ENCODE results near the gene THSD7B. TPM values are rescaled to one million over a fixed set of nuclear protein-coding genes. Genes with fewer than 3 reads are reported as not detected.

Gene THSD7B
- total RNA-seq, 1 donor from 2014 or later = 0.45 TPM

- ATAC-seq (no peak), DNase-seq (no peak)
- intact Hi-C loops (cut with micrococcal nuclease) = no loop called here
Measured at GRCh38 chr2:137211761-137212160, 446.4 kb downstream of the THSD7B start.

DNA sequence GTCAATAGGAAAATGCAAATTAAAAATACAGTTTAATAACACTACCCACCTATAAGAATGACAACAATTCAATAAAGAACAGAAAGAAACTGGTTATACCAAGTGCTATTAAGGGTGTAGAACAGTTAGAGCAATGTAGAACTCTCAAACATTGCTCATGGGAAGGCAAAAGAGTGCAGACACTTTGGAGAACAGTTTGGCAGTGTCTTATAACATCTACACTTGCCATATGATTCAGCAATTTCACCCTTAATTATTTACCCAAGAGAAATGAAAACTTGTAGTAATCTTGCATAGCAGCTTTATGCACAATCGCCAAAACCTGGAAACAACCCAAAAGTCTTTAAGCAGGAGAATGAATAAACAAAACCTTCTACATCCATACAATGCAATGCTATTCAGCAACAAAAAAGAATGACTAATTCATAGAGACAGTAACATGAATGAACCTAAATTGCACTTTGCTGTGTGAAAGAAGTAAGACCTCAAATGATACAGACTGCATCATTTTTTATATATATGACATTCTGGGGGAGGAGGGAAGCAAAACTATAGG, 455.2 kb downstream of the THSD7B start:
- ATAC-seq = no peak
- intact Hi-C loops (cut with micrococcal nuclease) = no loop called here
- no peak for DNase-seq

- intact Hi-C loops (cut with micrococcal nuclease) = no loop called here
- DNase-seq (no peak), ATAC-seq (no peak)
Measured at GRCh38 chr2:137221797-137222492, 456.6 kb downstream of the THSD7B start.

DNA sequence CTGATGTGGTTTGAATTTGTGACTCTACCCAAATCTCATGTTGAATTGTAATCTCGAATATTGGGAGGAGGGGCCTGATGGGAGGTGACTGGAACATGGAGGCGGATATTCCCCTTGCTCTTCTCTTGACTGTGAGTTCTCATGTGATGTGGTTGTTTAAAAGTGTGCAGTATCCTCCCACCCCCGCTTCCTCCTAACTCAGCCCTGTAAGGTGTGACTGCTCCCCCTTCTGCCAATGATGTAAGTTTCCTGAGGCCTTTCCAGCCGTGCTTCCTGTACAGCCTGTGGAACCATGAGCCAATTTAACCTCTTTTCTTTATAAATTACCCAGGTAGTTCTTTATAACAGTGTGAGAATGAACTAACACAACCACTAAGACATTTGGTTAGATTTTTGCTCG, 458.4 kb downstream of the THSD7B start:
- intact Hi-C loops (cut with micrococcal nuclease) = no loop called here
- no peak for ATAC-seq
- no peak for DNase-seq

GRCh38 chr2:137228566-137228965, 463.2 kb downstream of the THSD7B start:
- no peak for ATAC-seq
- intact Hi-C loops (cut with micrococcal nuclease) = no loop called here

GRCh38 chr2:137229834-137230233, 464.5 kb downstream of the THSD7B start:
- intact Hi-C loops (cut with micrococcal nuclease) = no loop called here

More at GRCh38 chr2:137228566-137228965, 463.2 kb downstream of the THSD7B start:
- DNase-seq = no peak

DNA sequence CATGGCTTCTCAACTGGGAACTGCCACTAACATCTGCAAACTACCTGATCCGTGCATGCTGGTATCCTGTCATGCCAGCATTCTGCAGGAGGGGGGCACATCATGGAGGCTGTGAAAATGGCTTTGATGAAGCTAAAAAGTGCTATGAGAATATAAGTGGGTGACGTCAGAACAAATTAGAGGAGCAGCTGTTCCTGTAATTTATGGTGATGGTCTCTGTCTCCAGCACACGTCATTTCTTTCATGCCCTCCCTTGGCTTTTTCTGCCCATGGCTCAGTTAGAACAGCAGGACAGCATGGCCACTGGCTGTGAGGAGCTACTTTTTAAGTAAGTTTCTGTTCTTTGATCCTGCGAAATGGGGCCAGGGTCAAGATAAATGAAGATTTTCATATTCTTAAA, 466.3 kb downstream of the THSD7B start:
- DNase-seq (no peak), ATAC-seq (no peak)
- intact Hi-C loops (cut with micrococcal nuclease) = no loop called here

More at GRCh38 chr2:137229834-137230233, 464.5 kb downstream of the THSD7B start:
- DNase-seq (no peak), ATAC-seq (no peak)

DNA sequence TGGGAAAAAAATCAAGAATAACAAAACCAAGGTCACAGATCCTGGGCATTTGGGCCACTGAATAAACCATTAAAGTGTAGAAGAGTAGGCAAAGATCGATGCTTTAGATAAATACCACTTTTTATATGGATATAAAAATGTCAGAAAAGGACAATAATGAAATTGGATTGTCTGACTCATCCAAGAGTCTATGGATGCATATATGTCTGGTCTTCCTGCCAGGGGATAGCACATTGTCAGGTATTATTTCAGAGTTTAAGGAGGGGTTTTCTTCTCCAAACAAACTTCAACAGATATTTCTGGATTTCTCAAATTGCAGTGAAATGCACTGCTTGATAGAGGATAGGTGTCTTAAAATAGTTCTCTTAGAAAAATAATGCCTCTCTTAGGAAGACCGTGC, 466.7 kb downstream of the THSD7B start:
- DNase-seq (no peak), ATAC-seq (no peak)
- intact Hi-C loops (cut with micrococcal nuclease) = no loop called here

GRCh38 chr2:137233091-137233490, 467.7 kb downstream of the THSD7B start:
- DNase-seq = no peak
- ATAC-seq = no peak
- intact Hi-C loops (cut with micrococcal nuclease) = no loop called here

GRCh38 chr2:137237055-137237454, 471.7 kb downstream of the THSD7B start:
- intact Hi-C loops (cut with micrococcal nuclease) = no loop called here
- DNase-seq = no peak
- ATAC-seq = peak; percentile 17

DNA sequence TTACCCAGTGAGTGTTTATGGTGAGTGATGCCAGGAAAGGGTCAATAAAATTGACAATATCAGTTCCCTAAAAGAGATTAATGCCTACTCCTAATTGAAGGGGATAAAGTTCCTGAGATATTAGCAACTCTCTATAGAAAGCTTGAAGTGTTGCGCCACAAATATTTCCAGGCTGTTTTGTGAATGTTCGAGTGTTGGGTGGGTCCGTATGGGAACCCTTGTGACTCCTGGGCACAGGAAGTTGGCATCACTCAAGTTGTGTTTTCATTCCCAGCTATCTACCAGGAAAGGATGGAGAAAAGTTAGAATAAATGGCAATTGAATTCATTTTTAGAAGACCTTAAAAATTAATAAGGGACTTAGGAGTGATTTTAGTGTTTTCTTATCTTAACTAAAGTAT, 472.7 kb downstream of the THSD7B start:
- ATAC-seq (no peak), DNase-seq (no peak)
- intact Hi-C loops (cut with micrococcal nuclease) = no loop called here

DNA sequence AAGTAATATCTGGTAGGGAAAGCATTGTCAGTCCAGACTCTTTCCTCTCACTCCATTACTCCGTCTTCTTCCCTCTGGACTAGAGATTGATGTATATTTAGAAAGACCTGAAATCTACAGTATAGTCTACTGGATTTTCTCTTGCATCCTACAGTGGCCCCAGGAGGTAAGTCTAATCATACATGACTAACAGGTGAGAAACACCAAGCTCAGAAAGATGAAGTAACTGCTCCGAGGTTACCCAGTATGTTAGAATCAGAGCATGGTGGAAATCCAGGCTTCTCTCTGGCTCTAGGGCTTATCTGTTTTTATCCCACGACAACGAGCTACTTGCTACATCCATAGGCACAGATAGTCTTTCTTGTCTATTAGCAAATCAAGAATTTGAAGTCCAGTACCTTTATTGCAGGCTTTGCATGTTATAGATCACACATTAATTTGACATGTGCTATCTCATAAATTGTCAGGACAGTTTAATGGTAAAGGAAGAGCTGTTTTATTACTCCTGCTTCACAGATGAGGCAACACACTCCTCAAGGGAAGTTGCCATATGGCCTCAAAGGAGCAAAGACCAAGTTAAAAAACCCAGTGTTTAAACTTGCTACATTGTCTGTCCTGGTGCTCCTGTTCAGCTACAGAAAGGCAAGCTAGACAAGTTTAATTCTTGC, 484.3 kb downstream of the THSD7B start:
- no peak for DNase-seq
- intact Hi-C loops (cut with micrococcal nuclease) = no loop called here
- no peak for ATAC-seq

- intact Hi-C loops (cut with micrococcal nuclease) = no loop called here
- ATAC-seq = no peak
- no peak for DNase-seq
Measured at GRCh38 chr2:137250401-137250800, 485.1 kb downstream of the THSD7B start.

GRCh38 chr2:137251045-137251444, 485.7 kb downstream of the THSD7B start:
- ATAC-seq (no peak), DNase-seq (no peak)
- intact Hi-C loops (cut with micrococcal nuclease) = no loop called here

DNA sequence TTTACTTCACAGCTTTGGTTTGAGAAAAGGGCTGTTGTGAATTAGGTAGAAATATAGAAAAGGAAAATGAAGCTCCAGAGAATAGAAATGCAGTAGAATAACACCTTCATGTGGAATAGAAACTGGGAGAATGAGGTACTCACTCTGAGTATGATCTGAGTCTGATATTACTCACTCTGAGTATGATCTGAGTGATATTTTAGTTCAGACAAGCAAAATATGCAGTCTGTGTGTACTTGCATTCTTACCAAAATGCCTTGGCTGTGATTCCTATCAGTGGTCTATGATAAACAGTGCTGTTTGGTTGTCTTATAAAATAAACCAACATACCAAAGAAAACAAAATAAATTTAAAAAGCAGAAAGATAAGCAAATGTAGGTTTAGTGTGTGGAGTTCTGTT, 487.6 kb downstream of the THSD7B start:
- intact Hi-C loops (cut with micrococcal nuclease) = no loop called here
- DNase-seq = no peak
- no peak for ATAC-seq

- DNase-seq = no peak
- intact Hi-C loops (cut with micrococcal nuclease) = no loop called here
- ATAC-seq = no peak
Measured at GRCh38 chr2:137254052-137254451, 488.7 kb downstream of the THSD7B start.

- intact Hi-C loops (cut with micrococcal nuclease) = no loop called here
- DNase-seq (no peak), ATAC-seq (no peak)
Measured at GRCh38 chr2:137255345-137255744, 490.0 kb downstream of the THSD7B start.

- DNase-seq (no peak), ATAC-seq (no peak)
- intact Hi-C loops (cut with micrococcal nuclease) = no loop called here
Measured at GRCh38 chr2:137255990-137256389, 490.6 kb downstream of the THSD7B start.

DNA sequence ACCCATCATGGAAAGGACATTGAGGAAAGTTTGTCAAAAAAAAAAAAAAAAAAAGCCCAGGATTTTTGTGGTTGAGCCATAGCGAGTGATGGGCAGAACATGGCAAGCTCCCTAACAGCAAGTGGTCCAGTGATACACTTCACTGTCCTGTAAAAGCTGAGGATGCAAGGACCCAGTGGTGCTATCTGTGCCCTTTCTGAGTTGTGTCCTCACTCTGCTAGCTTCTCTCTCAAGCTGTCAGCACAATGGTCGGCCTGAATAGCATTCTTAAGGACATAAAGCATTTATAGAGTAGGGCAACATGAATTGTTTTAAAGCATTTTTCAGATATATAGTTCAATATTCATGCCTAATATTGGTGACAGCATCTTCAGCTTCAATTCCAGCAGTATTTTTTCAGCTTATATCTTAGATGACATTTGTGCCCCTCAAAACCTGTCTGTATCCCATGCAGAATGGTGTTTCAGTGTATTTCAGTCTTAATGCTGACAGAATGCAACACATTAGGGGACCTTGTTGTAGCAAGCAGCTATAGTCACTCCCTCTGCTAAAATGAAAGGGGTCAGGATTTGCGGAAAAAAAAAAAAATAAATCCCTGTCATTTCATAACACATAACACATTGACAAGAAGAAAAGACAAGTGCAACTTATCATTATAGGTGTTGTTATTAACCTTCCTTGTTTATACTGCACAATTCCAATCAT, 496.7 kb downstream of the THSD7B start:
- ATAC-seq = no peak
- no peak for DNase-seq
- intact Hi-C loops (cut with micrococcal nuclease) = no loop called here

DNA sequence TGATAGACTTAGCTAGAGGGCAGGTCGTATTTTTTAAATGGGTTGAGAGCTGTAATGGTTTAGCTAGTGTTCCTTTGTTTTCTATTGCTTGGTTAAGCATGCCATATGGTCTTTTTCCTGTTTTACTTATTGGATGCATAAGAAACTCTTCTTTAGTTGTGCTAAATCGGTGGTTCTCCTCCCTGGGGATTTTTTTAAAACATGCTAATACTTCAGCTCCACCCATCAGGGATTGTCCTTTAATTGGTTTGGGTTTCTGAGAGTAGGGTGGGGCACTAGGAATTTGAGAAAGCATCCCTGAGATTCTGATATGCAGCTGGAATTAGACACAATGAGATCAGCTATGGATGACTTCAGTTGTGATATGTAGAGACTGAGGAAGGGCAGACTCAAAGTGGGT, 497.2 kb downstream of the THSD7B start:
- no peak for ATAC-seq
- DNase-seq = no peak
- intact Hi-C loops (cut with micrococcal nuclease) = no loop called here
